Suppressor macrophage treated with lipopolysaccharide for 4 hours (primary cell): ENCODE results near the gene ZFYVE21.
"Not testable (repeated sequence)": the region's sequence is repeated elsewhere in the genome, so short reads cannot be mapped to it uniquely, and the experiment has no call there.

ENCODE experiments used
- DNase-seq: peaks from one replicate; pipeline ENCODE4 v3.0.0-alpha.2; 2020

ZFYVE21 gene

DNA sequence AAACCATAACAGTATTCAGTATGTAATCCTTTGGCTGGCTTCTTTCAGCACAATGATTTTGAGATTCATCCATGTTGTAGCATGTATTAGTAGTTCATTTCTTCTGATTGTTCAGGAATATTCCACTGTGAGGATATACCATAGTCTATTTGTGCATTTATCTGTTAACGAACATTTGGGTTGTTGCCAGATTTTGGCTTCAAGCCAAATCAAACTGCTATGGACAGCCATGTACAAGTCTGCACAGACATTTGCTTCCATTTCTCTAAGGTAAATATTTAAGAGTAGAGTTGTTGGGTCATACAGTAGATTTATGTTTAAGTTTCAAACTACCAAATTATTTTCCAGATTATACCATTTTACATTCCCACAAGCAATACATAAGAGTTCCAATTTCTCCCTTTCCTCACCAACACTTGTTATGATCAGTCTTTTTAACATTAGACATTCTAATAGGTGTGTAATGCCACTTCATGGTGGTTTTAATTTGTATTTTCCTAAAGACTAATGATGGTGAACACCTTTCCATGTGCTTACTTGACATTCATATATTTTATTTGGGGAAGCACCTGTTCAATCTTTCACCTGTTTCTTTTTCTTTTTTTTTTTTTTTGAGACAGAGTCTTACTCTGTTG, 56.6 kb downstream of the ZFYVE21 start:
- no peak for DNase-seq

DNA sequence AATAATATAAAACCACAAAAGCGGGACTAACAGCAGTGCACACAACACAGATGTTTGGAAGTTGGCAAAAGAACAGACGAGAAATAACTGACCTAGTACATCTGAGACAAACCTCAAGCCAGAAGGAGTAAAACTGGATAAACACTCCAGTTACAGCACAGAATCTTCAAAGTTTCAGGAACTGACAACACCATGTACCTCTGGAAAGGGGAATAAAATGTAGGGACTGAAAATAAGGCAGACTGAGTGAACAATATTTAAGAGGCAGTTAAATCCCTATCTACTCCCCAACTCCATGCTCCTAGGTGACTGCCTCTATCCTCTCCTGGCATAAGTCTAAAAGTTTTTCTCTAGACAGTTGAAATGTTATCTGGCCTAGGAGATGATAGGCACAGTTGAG, 57.9 kb downstream of the ZFYVE21 start:
- no peak for DNase-seq

DNA sequence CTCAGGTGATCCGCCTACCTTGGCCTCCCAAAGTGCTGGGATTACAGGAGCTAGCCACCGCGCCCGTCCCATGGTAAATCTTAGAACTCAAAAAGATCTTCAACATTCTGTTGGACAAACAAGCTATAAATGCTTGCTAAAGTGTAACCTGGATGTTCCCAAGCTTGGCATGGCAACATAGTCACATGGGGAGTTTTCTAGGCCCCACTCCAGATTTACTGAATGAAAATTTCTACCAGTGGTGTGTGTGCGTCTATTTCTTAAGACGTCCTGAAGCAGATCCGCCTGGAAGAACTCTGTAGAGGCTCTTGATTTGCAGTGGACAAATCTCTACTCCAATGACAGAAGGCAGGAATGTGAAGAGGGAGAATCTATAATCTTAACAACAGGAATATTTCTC, 59.9 kb downstream of the ZFYVE21 start:
- DNase-seq, result no peak

DNA sequence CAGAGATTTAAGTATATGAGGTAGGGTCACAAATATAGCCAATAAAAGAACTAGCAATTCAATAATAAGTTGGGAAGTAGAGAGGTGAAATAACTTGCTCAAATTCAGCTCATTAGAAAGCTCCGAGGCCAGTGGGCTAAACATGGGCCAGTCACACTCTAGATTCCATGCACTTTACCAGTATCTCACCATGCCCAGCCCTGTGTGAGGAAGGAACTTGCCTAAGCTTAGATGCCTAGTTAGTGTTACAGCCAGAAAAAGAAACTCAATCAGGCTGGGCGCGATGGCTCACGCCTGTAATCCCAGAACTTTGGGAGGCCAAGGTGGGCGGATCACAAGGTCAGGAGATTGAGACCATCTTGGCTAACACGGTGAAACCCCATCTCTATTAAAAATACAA, 60.7 kb downstream of the ZFYVE21 start:
- not testable (repeated sequence) for DNase-seq

DNA sequence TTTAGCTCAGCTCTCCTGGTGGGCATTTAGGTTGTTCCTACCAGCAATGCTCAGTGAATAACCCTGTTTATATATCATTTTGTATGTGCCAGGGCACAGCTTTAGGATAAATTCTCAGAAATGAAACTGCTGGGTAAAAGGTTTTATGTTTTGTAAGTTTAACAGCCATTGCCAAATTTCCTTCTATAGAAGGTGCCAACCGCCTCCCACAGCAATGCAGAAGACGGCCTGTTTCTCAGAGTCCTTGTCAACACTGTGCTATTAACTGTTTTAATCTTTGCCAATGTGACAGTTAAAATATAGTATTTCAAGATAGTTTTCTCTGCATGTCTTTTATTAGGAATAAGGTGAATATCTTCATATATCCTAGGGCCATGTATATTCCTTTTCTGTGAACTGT, 66.8 kb downstream of the ZFYVE21 start:
- DNase-seq, result no peak
